Inferior parietal cortex (tissue), 1 donor: ENCODE data around the gene MALAT1.
"Not testable (repeated sequence)": the region's sequence is repeated elsewhere in the genome, so short reads cannot be mapped to it uniquely, and the experiment has no call there.

Experiments used
- DNase-seq: peaks from one replicate; pipeline ENCODE4 v3.0.0-alpha.2; 2016; ENCODE audit errors: extremely low spot score

MALAT1 gene

DNA sequence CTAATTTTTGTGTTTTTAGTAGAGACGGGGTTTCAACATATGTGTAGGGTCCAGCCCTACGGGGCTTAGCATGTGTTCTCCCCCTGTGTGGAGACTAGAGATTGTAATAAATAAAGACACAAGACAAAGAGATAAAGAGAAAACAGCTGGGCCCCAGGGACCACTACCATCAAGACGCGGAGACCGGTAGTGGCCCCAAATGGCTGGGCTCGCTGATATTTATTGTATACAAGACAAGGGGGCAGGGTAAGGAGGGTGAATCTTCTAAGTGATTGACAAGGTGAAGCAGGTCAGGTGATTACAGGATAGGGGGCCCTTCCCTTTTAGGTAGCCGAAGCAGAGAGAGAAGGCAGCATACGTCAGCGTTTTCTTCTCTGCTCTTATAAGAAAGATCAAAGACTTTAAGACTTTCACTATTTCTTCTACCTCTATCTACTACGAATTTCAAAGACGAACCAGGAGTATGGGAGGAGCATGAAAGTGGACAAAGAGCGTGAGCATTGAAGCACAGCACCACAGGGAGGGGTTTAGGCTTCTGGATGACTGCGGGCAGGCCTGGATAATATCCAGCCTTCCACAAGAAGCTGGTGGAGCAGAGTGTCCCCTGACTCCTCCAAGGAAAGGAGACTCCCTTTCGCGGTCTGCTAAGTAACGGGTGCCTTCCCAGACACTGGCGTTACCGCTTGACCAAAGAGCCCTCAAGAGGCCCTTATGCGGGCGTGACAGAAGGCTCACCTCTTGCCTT is 23.1 kb downstream of the MALAT1 start:
- DNase-seq, result not testable (repeated sequence)

DNA sequence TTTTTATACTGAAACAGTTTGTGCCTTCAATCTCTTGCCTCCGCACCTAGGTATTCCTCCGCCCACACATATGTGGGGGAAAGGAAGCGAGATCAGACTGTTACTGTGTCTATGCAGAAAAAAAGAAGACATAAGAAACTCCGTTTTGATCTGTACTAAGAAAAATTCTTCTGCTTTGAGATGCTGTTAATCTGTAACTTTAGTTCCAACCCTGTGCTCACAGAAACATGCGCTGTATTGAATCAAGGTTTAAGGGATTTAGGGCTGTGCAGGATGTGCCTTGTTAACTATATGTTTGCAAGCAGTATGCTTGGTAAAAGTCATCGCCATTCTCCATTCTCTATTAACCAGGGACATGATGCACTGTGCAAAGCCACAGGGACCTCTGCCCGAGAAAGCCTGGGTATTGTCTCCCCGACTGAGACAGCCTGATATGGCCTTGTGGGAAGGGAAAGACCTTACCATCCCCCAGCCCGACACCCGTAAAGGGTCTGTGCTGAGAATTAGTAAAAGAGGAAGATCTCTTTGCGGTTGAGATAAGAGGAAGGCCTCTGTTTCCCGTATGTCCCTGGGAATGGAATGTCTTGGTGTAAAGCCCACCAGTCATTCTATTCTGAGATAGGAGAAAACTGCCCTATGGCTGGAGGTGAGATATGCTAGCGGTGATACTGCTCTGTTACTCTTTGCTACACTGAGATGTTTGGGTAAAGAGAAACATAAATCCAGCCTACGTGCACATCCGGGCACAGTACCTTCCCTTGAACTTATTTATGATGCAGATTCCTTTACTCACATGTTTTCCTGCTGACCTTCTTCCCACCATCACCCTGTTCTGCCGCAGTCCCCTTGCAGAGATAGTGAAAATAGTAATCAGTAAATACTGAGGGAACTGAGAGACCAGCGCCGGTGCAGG is 24.1 kb downstream of the MALAT1 start:
- peak; percentile 57 for DNase-seq

DNA sequence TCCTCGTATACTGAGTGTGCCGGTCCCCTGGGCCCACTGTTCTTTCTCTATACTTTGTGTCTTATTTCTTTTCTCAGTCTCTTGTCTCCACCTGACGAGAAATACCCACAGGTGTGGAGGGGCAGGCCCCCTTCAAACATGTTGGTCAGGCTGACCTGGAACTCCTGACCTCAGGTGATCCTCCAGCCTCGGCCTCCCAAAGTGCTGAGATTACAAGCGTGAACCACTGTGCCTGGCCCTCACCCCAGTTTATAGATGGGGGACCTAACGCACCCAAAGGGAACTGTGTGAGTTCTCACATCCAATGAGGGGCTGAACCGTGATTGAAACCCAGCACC is 24.8 kb downstream of the MALAT1 start:
- DNase-seq, result not testable (repeated sequence)

DNA sequence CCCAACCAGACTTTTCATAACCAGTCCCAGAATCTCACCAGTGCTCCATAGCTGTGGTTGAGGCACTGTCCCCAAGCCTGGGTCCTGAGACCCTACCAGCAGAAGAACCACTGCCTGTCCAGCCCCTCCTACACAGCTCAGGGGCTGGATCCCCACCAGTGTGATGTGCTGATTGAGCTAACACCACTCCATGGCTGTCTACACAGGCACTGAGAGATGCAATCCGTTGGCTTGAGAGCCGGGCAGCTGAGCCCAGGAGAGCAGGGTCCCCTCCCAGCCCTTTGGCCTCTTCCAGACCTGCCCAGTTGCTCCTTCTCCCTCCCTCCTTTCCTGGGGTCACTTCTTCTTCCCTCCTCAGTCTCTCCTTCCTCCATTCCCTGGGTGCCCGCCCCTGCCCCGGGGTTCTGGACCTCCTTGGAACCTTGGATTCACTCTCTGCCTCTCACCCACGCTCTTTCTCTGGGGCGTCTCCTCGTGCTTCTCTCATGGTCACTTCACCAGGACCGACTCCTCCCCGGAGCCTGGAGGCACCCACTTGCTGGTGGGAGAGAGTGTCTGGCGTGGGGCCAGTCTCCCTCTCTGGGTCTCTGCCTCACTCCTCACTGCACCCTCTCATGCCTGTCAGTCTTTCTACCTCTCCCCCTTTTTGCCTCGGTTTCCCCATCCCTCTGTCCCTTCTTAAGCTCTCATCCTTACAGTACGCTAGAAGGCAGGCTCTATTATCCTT is 25.3 kb downstream of the MALAT1 start:
- DNase-seq, result no peak

DNA sequence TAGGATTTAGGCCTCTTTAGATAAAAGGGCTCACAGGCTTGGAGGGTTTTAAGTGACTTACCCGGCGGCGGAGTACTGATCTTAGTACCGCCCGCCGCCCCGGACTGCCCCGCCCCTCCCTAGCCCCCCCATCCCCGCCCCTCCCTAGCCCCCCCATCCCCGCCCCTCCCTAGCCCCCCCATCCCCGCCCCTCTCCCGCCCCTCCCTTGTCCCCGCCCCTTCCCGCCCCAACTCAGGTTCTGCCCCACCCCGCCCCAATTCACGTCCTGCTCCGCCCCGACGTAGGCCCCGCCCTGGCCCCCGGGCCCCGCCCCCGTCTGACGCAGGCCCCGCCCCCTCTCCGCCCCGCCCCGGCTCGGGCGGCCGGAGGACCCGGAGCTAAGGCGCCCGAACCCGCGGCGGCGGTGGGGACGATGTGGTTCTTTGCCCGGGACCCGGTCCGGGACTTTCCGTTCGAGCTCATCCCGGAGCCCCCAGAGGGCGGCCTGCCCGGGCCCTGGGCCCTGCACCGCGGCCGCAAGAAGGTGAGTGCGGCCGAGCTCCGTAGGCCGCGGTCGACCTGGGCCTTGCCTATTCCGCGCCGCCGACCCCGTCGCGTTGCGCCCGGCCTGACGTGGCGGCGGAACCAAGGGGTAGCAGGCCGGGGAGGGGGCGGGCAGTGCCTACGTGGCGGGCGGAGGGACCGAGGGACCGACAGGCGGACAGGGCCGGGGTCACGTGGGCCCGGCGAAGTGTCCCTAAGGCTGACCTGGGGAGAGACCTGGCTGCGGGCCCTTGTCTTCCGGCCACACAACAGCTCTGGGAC is 26.1 kb downstream of the MALAT1 start, which contains the start of gene SCYL1:
Gene SCYL1 (plus strand): TSS at position 343 of the 805 bp plus-strand sequence. CDS start 71 bp downstream, at position 414.
- peak; percentile 53 for DNase-seq

DNA sequence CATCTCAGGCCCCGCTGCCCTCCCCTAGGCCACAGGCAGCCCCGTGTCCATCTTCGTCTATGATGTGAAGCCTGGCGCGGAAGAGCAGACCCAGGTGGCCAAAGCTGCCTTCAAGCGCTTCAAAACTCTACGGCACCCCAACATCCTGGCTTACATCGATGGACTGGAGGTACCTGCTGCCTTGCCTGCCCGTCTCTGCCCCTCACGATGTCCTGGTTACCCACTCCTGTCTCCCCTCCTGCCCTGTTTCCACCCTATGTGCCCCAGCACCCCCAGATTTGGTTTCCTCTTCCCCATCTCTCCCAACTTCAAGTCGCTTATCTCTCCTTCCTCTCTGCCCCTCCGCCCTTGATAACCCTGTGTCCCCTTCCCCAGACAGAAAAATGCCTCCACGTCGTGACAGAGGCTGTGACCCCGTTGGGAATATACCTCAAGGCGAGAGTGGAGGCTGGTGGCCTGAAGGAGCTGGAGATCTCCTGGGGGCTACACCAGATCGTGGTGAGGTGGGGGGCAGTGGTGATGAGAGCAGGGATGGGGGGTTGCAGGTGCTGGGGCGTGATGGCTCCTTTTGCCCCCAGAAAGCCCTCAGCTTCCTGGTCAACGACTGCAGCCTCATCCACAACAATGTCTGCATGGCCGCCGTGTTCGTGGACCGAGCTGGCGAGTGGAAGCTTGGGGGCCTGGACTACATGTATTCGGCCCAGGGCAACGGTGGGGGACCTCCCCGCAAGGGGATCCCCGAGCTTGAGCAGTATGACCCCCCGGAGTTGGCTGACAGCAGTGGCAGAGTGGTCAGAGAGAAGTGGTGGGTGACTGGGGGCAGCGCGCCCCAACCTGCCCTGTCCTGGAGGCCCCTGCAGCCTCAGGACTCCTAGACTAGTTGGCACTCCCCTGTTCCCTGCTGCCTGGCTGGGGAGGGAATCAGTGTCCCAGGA is 27.0 kb downstream of the MALAT1 start:
- DNase-seq, result no peak

DNA sequence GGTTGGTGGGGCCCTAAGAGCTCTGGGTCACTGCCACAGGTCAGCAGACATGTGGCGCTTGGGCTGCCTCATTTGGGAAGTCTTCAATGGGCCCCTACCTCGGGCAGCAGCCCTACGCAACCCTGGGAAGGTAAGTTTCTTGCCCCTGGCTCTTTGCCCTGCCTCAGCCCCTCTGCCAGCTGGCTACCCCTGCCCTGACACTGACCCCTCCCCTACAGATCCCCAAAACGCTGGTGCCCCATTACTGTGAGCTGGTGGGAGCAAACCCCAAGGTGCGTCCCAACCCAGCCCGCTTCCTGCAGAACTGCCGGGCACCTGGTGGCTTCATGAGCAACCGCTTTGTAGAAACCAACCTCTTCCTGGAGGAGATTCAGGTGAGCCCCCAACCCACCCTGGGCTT is 27.9 kb downstream of the MALAT1 start:
- no peak for DNase-seq

DNA sequence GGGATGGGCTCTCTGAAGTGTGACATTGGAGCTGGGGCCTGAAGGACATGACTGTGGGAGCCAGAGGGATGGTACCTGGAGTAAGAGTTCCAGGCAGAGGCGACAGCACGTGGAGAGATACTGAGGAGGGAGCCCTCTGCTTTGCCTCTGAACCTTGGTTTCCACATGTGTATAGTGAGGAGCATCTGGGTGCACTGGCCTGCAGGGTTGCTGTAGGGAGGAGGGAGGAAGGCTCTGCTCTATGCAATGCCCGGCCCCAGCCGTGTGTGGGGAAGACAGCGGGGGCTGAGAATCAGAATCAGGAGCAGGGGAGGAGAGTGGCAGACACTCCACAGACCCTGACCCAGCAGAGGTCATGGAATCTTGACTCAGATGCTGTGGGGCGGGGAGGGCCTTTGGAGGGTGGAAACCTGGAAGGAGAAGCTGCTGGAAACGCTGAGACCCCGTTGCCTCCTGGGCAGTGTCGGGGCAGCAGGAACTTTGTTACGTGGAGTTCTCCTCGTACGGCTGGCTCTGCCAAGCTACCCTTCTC is 30.0 kb downstream of the MALAT1 start:
- no peak for DNase-seq

DNA sequence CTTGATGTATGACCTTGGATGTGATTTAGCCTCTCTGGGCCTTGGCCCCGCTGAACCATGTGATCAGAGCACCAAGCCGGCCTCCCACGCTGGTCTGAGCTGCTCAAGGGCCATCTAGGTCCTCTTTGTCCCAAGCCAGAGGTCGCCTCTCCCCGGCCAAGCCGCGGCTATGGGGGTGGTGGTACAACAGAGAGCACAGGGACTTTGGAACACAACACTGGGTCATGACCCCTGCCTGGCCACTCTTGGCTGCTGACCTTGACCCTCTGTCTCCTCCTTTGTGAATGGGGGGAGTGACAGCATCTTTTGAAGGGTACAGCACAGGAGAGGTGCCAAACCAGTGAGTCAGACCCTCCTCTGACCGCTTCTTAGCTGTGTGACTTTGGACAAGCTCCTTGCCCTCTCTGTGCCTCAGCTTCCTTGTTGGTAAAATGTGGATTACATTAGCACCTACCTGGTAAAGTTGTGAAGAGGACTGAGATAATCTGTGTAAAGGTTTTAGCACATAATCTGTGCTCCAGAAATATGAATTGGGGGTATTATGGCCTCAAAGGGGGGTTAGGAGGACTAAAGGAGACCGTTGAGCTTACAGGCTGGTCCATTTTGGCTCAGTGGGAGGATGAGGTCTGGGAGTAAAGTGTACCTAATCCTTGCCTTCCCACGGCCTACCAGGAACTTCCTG is 30.8 kb downstream of the MALAT1 start:
- no peak for DNase-seq

DNA sequence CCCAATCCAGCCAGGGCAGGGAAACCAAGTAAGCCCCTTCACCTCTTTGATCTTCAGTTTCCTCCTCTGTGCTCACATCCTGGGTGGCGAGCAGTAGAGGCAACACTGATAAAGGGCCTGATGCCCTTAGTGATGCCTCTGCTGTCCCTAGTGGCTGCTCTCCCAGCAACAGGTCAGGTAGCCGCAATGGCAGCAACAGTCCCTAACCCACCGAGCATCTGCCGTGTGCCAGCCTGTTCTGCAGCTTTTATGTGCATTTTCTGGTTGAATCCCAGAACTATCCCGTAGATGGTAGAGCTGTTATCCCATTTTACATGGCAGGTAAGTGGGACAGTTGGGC is 31.3 kb downstream of the MALAT1 start:
- DNase-seq, result no peak

DNA sequence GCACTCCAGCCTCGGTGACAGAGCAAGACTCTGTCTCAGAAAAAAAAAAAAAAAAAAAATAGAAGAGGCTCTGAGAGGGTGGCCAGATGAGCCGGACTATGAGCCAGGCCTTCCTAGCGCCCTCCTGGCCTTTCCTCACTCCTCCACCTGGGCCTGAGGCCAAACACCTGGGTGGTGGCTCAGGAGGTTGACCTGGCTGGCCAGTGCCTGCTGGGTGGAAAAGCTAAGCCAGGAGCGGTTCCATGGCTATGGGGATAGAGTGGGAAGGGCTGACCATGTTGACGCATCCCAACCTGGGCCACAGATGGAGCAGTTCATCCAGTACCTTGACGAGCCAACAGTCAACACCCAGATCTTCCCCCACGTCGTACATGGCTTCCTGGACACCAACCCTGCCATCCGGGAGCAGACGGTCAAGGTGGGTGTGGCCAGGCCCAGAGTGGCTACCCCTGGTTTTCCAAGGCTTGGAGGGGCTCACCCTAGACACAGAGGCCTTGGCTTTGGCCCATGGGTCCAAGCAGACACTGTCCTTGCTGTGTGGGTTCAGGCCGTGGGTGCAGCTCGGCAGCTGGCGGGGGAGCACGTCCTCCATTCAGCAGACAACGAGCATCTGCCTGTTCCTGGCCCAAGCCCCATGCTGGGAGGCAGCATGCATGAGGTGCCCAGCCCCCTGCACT is 33.7 kb downstream of the MALAT1 start:
- DNase-seq, result no peak

DNA sequence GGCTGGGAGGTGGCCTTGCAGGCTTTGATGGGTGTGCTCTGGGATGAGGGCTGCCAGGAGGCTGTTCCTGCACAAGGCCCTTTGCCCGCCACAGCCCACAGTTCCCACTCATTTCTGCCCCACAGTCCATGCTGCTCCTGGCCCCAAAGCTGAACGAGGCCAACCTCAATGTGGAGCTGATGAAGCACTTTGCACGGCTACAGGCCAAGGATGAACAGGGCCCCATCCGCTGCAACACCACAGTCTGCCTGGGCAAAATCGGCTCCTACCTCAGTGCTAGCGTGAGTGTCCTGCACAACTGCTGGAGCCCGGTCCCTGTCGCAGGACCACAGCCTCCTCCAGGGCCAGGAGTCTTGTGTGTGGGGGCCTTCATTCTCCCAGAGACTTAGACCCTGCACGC is 36.3 kb downstream of the MALAT1 start:
- no peak for DNase-seq

DNA sequence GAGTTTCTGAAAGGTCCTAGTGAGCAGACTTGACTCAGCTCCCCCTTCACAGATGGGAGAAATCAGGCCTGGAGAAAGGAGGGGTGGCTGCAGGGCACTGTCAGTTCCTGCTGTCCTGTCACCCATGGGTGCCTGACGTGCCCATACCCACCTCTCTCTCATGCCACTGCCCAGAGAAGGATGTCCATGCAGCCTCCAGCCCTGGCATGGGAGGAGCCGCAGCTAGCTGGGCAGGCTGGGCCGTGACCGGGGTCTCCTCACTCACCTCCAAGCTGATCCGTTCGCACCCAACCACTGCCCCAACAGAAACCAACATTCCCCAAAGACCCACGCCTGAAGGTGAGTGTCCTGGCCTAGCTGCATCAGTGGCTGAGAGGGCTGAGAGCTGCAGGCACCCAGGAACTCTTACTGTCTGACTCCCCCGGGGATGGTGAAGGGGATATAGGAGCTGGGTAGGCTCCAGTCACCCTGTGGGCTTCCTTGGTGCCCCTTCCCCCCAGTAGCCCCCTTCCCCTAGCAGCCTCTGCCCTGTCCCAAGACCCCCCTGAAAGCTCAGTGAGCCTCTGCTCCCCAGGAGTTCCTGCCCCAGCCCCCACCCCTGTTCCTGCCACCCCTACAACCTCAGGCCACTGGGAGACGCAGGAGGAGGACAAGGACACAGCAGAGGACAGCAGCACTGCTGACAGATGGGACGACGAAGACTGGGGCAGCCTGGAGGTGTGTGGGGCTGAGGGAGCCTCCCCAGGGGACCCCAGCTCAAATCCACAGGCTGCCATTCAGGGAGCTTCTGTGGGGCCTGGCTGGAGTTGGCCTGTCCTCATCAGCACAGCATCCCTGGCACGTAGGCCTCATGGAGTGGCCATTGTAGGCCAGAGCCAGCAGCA is 37.8 kb downstream of the MALAT1 start:
- no peak for DNase-seq

DNA sequence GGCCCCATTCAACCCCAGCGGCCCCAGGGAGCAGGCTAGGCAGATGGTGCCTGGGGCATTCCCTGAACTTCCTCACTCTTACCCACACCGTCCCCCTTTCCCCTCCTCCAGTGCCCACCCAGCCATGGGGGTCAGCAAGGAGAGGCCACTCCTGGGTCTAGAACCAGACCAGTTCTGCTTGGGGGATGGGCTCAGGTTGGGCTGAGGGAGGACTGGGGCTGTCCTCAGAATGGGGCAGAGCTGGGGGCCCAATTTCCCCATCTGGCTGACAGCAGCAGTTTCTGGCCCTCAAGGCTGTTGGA is 38.4 kb downstream of the MALAT1 start:
- DNase-seq, result no peak

DNA sequence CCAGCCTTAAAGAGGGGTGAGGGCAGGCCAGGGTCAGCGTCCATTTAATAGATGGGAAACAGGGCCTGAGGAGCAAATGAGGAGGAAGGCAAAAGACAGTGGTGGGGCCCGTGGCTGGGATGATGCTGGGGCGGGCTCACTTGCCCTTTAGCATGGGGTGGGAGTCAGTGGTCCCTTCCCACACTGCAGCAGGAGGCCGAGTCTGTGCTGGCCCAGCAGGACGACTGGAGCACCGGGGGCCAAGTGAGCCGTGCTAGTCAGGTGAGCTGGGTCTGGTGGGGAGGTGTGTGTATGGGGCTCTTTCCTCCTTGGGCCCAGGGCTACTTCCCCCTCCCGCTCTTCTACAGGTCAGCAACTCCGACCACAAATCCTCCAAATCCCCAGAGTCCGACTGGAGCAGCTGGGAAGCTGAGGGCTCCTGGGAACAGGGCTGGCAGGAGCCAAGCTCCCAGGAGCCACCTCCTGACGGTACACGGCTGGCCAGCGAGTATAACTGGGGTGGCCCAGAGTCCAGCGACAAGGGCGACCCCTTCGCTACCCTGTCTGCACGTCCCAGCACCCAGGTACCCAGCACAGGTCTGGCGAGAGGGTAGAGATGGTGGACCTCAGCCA is 38.9 kb downstream of the MALAT1 start:
- no peak for DNase-seq

DNA sequence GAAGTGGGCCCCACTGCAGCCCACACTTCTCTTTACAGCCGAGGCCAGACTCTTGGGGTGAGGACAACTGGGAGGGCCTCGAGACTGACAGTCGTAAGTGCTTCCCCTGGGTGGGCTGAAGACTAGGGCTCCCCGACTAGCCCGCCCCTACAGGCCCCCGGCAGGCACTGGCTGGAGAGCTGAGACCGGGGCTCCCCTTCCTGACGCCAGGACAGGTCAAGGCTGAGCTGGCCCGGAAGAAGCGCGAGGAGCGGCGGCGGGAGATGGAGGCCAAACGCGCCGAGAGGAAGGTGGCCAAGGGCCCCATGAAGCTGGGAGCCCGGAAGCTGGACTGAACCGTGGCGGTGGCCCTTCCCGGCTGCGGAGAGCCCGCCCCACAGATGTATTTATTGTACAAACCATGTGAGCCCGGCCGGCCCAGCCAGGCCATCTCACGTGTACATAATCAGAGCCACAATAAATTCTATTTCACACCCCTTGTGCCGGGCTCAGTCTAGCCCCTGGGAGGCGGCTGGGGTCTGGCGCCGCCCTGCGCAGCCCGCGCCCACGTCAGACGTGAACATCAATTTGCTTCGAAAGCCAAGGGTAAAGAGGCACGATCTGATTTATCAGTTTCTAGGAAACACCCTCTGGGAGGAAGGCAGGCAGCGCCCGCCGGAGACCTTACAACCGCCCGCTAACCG is 39.5 kb downstream of the MALAT1 start:
- no peak for DNase-seq
